HEK293 (cell line): ENCODE results near the gene AMOTL2.
A peak's percentile ranks its signal among the peaks of the same experiment; 100 is the strongest.

Source experiments
- CTCF ChIA-PET: fragments of 350-600 bp; formaldehyde crosslinking; extraction: SDS; loops from one replicate; lab custom pipeline; 2021; ENCODE audit warnings: antibody characterized with exemption; lab: Yijun Ruan, JAX
- POLR2A ChIA-PET: fragments of 300-600 bp; formaldehyde crosslinking; extraction: SDS; loops from one replicate; lab custom pipeline; 2020; ENCODE audit warnings: antibody characterized with exemption, inconsistent platforms; lab: Yijun Ruan, JAX
- H3K27ac ChIP-seq: fragments of 200-500 bp; sonication (Bioruptor generic); 2 replicates; pipeline ENCODE4 v1.5.1; 2014; ENCODE audit warnings: low read depth, low read length, control low read depth, inconsistent platforms; ENCODE audit errors: extremely low read depth
- H3K36me3 ChIP-seq, 2 experiments: fragments of 200-500 bp in 1 of 2; sonication (Bioruptor generic) in 1 of 2; 1 replicate in 1 of 2; 2 replicates in 1 of 2; pipeline ENCODE4 v1.5.1; 2014 to 2017; ENCODE audit warnings: inconsistent platforms in 2 of 2, low read length in 2 of 2; ENCODE audit not compliant: control insufficient read depth in 2 of 2, insufficient read depth in 1 of 2
- H3K4me1 ChIP-seq: fragments of 200-500 bp; sonication (Bioruptor generic); 2 replicates; pipeline ENCODE4 v1.5.1; 2014; ENCODE audit warnings: mild to moderate bottlenecking, low read length, inconsistent platforms; ENCODE audit not compliant: control insufficient read depth, insufficient read depth
- H3K4me3 ChIP-seq: 2 replicates; pipeline ENCODE4 v1.5.1; 2011; ENCODE audit warnings: low read depth, mild to moderate bottlenecking, control low read depth, low read length, moderate library complexity
- H3K9me3 ChIP-seq: fragments of 200-500 bp; sonication (Bioruptor generic); 2 replicates; pipeline ENCODE4 v1.5.1; 2014; ENCODE audit warnings: low read depth, low read length, inconsistent platforms; ENCODE audit not compliant: control insufficient read depth, insufficient read depth
- GLIS1 ChIP-seq: fragments of 450-650 bp; formaldehyde crosslinking; IDR thresholded peaks from 2 replicates; pipeline ENCODE4 v1.5.1; 2016; ENCODE audit warnings: missing biosample characterization, missing genetic modification characterization
- HIC1 ChIP-seq: fragments of 450-650 bp; formaldehyde crosslinking; IDR thresholded peaks from 2 replicates; pipeline ENCODE4 v1.5.1; 2016; ENCODE audit warnings: missing biosample characterization, missing genetic modification characterization
- HOXD13 ChIP-seq: sonication (generic); formaldehyde crosslinking; IDR thresholded peaks from 2 replicates; pipeline ENCODE4 v1.8.0; 2022; ENCODE audit warnings: missing genetic modification reagents, borderline replicate concordance
- KLF10 ChIP-seq: fragments of 450-650 bp; IDR thresholded peaks from 2 replicates; pipeline ENCODE4 v1.5.1; 2018; ENCODE audit warnings: missing biosample characterization, mild to moderate bottlenecking, missing genetic modification characterization
- KLF9 ChIP-seq: fragments of 450-650 bp; formaldehyde crosslinking; IDR thresholded peaks from 2 replicates; pipeline ENCODE4 v1.5.1; 2016; ENCODE audit warnings: missing biosample characterization, missing genetic modification characterization, low read depth
- OVOL3 ChIP-seq: fragments of 450-650 bp; formaldehyde crosslinking; IDR thresholded peaks from 2 replicates; pipeline ENCODE4 v1.5.1; 2016; ENCODE audit warnings: missing biosample characterization, missing genetic modification characterization
- PRDM4 ChIP-seq: fragments of 450-650 bp; formaldehyde crosslinking; IDR thresholded peaks from 2 replicates; pipeline ENCODE4 v1.5.1; 2017; ENCODE audit warnings: missing biosample characterization, missing genetic modification characterization
- REPIN1 ChIP-seq: fragments of 450-650 bp; formaldehyde crosslinking; IDR thresholded peaks from 2 replicates; pipeline ENCODE4 v1.5.1; 2017; ENCODE audit warnings: missing biosample characterization, missing genetic modification characterization, low read depth
- SP7 ChIP-seq: fragments of 450-650 bp; formaldehyde crosslinking; IDR thresholded peaks from 2 replicates; pipeline ENCODE4 v1.5.1; 2016; ENCODE audit warnings: missing biosample characterization, missing genetic modification characterization
- ZIC2 ChIP-seq: fragments of 450-650 bp; formaldehyde crosslinking; IDR thresholded peaks from 2 replicates; pipeline ENCODE4 v1.5.1; 2016; ENCODE audit warnings: missing biosample characterization, missing genetic modification characterization
- ZNF140 ChIP-seq: fragments of 450-650 bp; formaldehyde crosslinking; IDR thresholded peaks from 2 replicates; pipeline ENCODE4 v1.5.1; 2016; ENCODE audit warnings: missing biosample characterization, missing genetic modification characterization
- ZNF37A ChIP-seq: fragments of 450-650 bp; IDR thresholded peaks from 2 replicates; pipeline ENCODE4 v1.5.1; 2018; ENCODE audit warnings: missing biosample characterization, missing genetic modification characterization
- ZNF558 ChIP-seq: fragments of 450-650 bp; formaldehyde crosslinking; IDR thresholded peaks from 2 replicates; pipeline ENCODE4 v1.5.1; 2016; ENCODE audit warnings: missing biosample characterization, missing genetic modification characterization
- ZNF692 ChIP-seq: fragments of 450-650 bp; formaldehyde crosslinking; IDR thresholded peaks from 2 replicates; pipeline ENCODE4 v1.5.1; 2016; ENCODE audit warnings: missing biosample characterization, missing genetic modification characterization
- ZSCAN16 ChIP-seq: fragments of 450-650 bp; formaldehyde crosslinking; IDR thresholded peaks from 2 replicates; pipeline ENCODE4 v1.5.1; 2016; ENCODE audit warnings: missing biosample characterization, missing genetic modification characterization
- ZSCAN18 ChIP-seq: fragments of 450-650 bp; formaldehyde crosslinking; IDR thresholded peaks from 2 replicates; pipeline ENCODE4 v1.5.1; 2016; ENCODE audit warnings: missing biosample characterization, missing genetic modification characterization

AMOTL2 gene

GRCh38 chr3:134336587-134336986 lies 37.7 kb downstream of the AMOTL2 start:
- POLR2A ChIA-PET, result no interaction called here

GRCh38 chr3:134334901-134335280 lies 39.4 kb downstream of the AMOTL2 start:
- no peaks in the 10 kb centered on the region for H3K9me3 ChIP-seq
- ChIA-PET POLR2A (interaction anchor here (1.7 kb wide), 1 partner anchor 30 kb away, joined by 6 read pairs; no protein-coding TSS in a partner anchor), CTCF (interaction anchor here (0.7 to 1.4 kb wide), 3 partner anchors 13 to 138 kb away, joined by 3 to 6 read pairs (median 4); no protein-coding TSS in a partner anchor)
- H3K4me1 ChIP-seq, result no peaks in the 10 kb centered on the region
- H3K36me3 ChIP-seq, result no peaks in the 10 kb centered on the region
- no peak overlapping the region for H3K27ac ChIP-seq
- H3K4me3 ChIP-seq, result no peak overlapping the region
- TF ChIP-seq REPIN1 (tag by site-specific recombination) (no peak), HOXD13 (CRISPR knock-in tag) (no peak), ZNF37A (tag by site-specific recombination) (no peak), ZNF692 (tag by site-specific recombination) (no peak), HIC1 (tag by site-specific recombination) (no peak), KLF9 (tag by site-specific recombination) (no peak), PRDM4 (tag by site-specific recombination) (no peak), GLIS1 (tag by site-specific recombination) (no peak), OVOL3 (no peak), ZSCAN18 (no peak), KLF10 (tag by site-specific recombination) (no peak), ZSCAN16 (tag by site-specific recombination) (no peak), SP7 (tag by site-specific recombination) (no peak)

More at GRCh38 chr3:134336587-134336986, 37.7 kb downstream of the AMOTL2 start:
- no peak overlapping the region for H3K4me3 ChIP-seq
- H3K9me3 ChIP-seq, result no peaks in the 10 kb centered on the region
- no peaks in the 10 kb centered on the region for H3K36me3 ChIP-seq
- no peaks in the 10 kb centered on the region for H3K4me1 ChIP-seq
- no peak overlapping the region for H3K27ac ChIP-seq
- TF ChIP-seq ZIC2 (tag by site-specific recombination) (peak; percentile 16; the same call in 1 of the 2 replicates), GLIS1 (tag by site-specific recombination) (peak; percentile 66), ZNF558 (0 out of 2 replicates have a peak, but pooled peaks have one; percentile 15), ZNF140 (tag by site-specific recombination) (no peak)
- CTCF ChIA-PET, result interaction anchor here (0.6 kb wide), 1 partner anchor 15 kb away, joined by 5 read pairs; no protein-coding TSS in a partner anchor
